Myocyte (in vitro differentiated cells): ENCODE measurements around the gene KBTBD13. TPM values are rescaled to one million over a fixed set of nuclear protein-coding genes. Genes with fewer than 3 reads are reported as not detected.
"Not testable (repeated sequence)": the region's sequence is repeated elsewhere in the genome, so short reads cannot be mapped to it uniquely, and the experiment has no call there.

Source experiments
- DNase-seq: peaks from one replicate; pipeline ENCODE4 v3.0.0-alpha.2; 2012; ENCODE audit warnings: low read depth
- polyA plus RNA-seq: library from polyadenylated mRNA; unstranded; fragments of >200 nt; gene quantifications from one replicate; pipeline ENCODE4 v1.2.1, GENCODE V29; 2012; ENCODE audit warnings: missing spikeins
- total RNA-seq: library from RNA; depleted of rRNA; stranded (reverse); fragments of >200 nt; gene quantifications from 2 replicates; pipeline ENCODE4 v1.2.3, GENCODE V29; 2014

KBTBD13 gene
- 0.13 TPM in 1 of 2 replicates, not detected in the other for total RNA-seq
- polyA plus RNA-seq = 0.03 TPM

DNA sequence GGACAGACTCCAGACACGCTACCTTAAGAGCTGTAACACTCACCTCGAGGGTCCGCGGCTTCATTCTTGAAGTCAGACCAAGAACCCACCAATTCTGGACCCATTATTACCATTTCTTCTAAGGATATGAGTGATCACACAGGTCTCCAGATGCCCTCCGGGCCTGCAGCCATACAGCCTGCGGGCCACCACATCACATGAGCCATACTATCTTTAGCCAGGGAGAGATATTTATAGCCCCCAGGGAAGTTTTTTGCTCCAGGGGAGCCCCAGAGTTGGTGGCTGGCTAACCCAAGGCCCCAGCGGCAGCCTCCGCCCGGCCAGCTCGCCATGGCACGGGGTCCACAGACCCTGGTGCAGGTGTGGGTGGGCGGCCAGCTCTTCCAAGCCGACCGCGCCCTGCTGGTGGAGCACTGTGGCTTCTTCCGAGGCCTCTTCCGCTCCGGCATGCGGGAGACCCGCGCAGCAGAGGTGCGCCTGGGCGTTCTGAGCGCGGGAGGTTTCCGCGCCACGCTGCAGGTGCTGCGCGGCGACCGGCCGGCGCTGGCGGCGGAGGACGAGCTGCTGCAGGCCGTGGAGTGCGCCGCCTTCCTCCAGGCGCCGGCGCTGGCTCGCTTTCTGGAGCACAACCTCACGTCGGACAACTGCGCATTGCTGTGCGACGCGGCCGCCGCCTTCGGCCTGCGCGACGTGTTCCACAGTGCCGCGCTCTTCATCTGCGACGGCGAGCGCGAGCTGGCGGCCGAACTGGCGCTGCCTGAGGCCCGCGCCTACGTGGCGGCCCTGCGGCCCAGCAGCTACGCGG, at the start of gene KBTBD13:
Gene KBTBD13 (plus strand): TSS at position 261 of the 805 bp plus-strand sequence. CDS start 70 bp downstream, at position 331.
- peak; percentile 35 for DNase-seq

GRCh38 chr15:65026756-65027155, 49.8 kb upstream of the KBTBD13 start:
- no peak for DNase-seq

DNA sequence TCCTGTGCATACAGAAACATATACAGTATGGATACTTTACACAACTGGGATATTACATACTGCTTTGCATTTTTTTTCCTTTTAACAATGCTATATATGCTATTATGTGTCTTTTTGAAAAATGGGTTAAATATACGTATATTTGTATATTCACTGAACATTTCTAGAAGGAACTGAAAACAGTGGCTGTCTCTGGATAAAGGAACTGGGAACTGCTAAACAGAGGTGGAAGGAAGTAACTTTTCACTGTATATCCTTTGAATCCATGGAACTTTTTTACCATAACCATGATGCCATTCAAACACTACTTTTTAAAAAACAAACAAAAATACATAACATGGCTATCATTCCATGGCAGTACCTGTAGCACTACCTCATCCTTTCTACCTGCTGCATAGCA, 49.0 kb upstream of the KBTBD13 start:
- DNase-seq = no peak

DNA sequence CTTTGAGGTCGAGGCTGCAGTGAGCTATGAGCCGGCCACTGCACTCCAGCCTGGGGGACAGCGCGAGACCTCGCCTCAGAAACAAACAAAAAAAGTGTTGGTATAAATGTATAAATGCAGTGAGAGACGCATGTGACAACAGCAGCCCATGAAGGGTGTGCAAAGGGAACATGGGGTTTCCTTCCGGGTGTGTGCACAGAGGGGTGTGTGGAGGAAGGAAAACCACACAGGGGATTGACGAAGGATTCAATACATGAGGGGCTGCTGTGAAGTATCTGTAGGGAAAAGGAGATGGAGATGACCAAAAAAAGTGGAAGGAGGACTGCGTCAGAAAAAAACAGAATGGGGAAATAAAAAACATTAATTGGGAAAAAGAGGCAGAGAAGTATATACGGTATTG, 48.2 kb upstream of the KBTBD13 start:
- DNase-seq = no peak

DNA sequence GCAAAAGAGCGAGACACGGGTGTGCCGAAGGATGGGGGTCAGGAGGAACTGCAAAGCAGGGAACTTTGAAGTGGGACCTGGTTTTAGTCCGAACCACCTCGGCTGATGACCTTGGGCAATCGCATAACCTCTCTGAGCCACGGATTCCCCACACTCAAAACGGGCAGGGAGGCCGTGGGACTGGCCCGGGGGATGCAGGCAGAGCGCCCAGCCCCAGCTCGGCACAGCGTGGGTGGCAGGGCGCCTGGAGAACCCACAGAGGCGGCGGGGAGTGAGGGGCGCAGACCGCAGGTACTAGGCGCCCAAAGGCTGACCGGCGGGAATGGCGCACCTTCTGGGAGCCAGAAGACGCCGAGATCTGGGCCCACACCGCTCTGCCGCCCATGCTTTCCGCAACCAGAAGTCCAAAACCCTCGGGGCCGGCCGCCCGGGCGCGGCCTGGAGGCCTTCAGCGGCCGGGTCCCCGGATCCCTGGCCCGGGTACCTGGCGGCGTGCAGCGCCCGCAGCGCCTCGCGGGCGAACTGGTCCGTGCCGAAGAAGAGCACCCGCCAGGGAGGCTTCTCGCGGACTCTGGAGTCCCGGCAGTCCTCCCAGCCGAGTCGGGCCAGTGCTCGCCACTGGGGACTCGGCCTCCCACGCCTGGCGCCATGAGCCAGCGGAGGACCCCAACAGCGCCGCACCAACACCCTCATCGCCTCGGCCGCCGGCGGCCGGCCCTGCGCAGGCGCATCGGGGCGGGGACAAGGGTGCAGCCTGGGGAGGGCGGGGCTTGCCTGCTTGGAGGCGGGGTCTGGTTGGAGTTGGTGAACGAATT, 47.4 kb upstream of the KBTBD13 start, which contains the start of gene MTFMT:
Gene MTFMT (minus strand): TSS at position 719 of the 815 bp plus-strand sequence. CDS start 26 bp downstream, at position 693.
- DNase-seq = peak; percentile 90

- no peak for DNase-seq
Measured at GRCh38 chr15:65029736-65030208, 46.8 kb upstream of the KBTBD13 start.

GRCh38 chr15:65032801-65033537, 43.6 kb upstream of the KBTBD13 start:
- peak; percentile 78 for DNase-seq

DNA sequence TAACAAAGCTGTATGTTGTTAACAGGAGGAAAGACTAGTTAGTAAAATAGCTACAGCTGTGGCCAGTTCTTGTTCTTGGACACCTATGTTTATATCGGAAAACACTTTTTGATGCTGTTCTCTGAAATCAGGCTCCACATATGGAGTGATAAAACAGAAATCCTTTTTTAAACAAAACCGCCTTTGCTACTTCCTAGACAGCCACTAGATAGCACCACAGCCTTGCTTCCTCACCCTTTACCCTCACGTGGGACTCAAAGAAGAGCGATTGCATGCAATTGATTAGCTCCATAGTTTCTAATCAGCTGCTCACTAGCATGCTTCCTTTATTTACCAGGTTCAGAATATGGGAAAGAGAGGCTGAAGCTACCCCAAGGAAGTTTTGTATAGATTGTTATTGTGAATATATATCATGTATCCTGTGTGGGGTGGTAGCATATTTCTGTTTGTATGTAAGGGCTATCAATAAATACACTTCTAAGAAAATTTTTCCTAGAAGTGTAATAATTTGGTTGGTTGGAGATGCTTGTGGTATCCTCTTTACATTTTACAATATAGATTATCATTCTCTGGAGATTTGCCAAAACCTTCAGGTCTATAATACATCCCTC, 42.8 kb upstream of the KBTBD13 start:
- DNase-seq = peak; percentile 49

DNA sequence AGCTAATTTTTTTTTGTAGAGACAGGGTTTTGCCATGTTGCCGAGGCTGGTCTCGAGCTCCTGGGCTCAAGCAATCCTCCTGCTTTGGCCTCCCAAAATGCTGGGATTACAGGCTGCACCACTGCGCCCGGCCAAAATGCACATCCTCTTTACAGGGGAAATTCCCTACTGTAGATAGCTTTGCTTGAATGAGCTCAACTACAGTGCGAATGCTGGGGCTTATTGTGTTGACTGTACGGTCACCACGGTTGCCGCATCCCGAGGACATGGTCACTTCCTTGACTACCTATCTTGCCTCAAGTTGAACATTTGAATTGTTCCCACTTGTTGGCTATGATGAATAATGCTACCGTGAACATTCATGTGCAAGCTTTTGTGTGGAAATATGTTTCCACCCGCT, 41.8 kb upstream of the KBTBD13 start:
- DNase-seq = no peak

GRCh38 chr15:65037309-65037708, 39.2 kb upstream of the KBTBD13 start:
- DNase-seq = no peak

DNA sequence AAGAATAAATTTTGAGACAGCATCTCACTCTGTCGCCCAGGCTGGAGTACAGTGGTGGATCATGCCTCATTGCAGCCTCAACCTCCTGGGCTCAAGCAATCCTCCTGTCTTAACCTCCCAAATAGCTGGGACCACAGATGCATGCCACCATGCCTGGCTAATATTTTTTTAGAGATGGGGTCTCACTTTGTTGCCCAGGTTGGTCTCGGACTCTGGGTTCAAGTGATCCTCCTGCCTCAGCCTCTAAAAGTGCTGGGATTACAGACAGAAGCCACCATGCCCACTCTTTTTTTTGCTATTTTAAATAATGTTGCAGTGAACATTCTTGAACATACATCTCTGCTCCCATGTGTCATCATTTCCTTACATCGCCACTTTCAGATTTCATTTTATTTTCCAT, 38.1 kb upstream of the KBTBD13 start:
- no peak for DNase-seq

DNA sequence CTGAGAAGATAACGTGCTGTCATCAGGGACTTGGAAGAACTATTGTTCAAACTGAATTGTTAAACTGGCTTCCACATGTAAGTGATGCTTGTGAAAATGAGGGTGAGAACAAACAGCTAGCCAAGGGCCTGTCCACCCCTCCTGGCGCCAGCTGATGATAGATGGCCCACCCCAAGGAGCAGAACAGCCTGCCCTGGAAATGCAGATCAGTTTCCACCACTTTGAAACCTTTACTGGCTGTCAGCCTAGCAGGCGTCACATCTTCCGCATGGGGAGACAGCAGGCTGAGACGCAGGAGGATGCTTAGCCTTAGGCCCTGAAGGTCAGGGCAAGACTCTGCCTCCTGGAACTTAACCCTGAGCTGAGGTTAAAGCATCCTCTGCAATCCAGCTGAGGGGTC, 37.7 kb upstream of the KBTBD13 start:
- no peak for DNase-seq

GRCh38 chr15:65040461-65040860, 36.1 kb upstream of the KBTBD13 start:
- no peak for DNase-seq

DNA sequence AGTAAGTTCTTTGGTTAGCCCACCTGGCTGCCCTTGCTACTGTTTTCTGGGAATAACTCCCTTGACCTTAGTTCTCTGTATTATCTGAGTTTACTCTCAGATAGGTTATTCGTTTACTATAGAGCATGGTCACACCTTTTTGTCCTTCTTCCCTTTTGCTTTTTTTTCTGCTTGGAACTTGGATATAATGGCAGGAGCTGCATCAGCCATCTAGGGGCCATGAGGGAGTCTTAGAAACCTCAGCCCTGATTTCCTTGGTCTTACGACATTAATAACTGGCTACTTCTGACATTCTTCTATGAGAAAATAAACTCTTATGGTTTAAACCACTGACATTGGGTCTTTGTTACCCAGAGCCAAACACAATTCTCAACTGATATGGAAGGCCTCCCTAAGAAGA, 34.8 kb upstream of the KBTBD13 start:
- no peak for DNase-seq

DNA sequence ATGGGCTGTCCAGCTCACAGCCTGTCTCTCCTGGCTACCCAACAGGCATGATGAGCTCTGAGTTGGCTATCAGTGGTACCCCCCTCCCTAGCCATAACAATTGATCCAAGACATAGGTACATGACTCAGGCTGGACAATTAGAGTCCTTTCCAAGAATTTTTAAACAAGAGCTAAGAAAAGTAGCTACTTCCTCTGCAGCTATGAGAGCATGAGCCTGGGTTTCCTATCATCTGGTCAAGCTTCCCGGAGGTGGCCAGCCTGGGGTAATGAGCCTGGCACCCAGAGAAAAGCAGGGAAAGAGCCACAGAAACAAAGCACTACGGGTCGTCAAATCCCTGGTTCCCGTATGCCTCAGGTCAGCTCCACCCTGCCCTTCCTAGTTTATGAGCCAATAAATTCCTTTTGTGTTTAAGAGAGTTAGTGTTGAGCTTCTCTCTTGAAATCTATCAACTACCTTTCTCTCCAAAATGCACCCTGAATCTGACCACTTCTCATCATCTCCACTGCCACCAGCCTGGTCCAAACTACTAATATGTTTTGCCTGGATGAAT, 33.7 kb upstream of the KBTBD13 start:
- no peak for DNase-seq

- DNase-seq = not testable (repeated sequence)
Measured at GRCh38 chr15:65044218-65044617, 32.3 kb upstream of the KBTBD13 start.

- DNase-seq = peak; percentile 86
Measured at GRCh38 chr15:65044724-65045481, 31.6 kb upstream of the KBTBD13 start, which contains the start of gene SLC51B. Gene SLC51B (plus strand): TSS chr15:65045387. CDS start chr15:65050005, 4,618 bp downstream.

GRCh38 chr15:65048241-65048640, 28.3 kb upstream of the KBTBD13 start:
- no peak for DNase-seq

GRCh38 chr15:65049418-65049840, 27.1 kb upstream of the KBTBD13 start:
- DNase-seq = peak; percentile 96

GRCh38 chr15:65050270-65050669, 26.3 kb upstream of the KBTBD13 start:
- DNase-seq = no peak
